ENCODE results near the gene RNF207.

DNA sequence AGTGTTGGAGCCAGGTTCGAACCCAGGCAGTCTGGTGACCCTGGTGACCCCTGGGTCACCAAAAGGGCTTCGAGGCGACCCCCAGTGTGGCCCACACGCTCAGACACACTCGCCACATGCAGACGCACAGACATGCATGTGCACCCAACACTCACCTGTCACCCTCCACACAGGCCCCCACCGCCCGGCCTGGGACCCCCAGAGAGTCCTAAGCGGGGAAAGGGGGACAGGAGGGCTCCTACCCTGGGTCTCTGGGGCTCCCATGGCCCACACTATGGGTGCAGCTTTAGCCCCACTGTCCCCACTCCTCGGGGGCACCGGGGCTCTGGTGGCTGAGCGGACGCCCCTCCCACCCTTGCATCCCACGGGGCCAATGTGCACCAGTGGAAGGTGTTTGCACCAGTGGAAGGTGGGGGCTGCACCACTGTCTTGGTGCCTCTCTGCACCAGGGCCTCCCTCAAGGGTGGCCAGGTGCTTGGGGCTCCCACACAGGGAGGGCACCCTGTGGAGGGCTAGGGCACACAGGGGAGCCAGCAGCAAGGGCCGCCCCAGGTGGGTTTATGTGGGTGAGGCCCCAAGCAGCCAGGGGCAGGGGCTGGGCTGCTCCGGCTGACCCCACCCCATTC, 35.7 kb upstream of the RNF207 start:
- TF ChIP-seq, protein P1, sequence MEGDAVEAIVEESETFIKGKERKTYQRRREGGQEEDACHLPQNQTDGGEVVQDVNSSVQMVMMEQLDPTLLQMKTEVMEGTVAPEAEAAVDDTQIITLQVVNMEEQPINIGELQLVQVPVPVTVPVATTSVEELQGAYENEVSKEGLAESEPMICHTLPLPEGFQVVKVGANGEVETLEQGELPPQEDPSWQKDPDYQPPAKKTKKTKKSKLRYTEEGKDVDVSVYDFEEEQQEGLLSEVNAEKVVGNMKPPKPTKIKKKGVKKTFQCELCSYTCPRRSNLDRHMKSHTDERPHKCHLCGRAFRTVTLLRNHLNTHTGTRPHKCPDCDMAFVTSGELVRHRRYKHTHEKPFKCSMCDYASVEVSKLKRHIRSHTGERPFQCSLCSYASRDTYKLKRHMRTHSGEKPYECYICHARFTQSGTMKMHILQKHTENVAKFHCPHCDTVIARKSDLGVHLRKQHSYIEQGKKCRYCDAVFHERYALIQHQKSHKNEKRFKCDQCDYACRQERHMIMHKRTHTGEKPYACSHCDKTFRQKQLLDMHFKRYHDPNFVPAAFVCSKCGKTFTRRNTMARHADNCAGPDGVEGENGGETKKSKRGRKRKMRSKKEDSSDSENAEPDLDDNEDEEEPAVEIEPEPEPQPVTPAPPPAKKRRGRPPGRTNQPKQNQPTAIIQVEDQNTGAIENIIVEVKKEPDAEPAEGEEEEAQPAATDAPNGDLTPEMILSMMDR (IDR thresholded peaks at IDR 0.05) = no peak
- no peak for TF ChIP-seq EZH2 (IDR thresholded peaks at IDR 0.05)
- TF ChIP-seq EZH2phosphoT487 (IDR thresholded peaks at IDR 0.05) = no peak
